GM18505 (cell line): ENCODE data around the gene TUBB1.
"Not testable (repeated sequence)": the region's sequence is repeated elsewhere in the genome, so short reads cannot be mapped to it uniquely, and the experiment has no call there.

Experiments used
- ATAC-seq: cut with Tn5 transposase; IDR thresholded peaks from one replicate; pipeline ENCODE4 v1.9.1; 2021; ENCODE audit not compliant: unreplicated experiment
- POLR2A ChIP-seq: IDR thresholded peaks from 4 replicates; pipeline ENCODE4 v1.6.1; 2011; ENCODE audit warnings: borderline replicate concordance; ENCODE audit not compliant: insufficient read depth, insufficient read length; ENCODE audit errors: extremely low read depth

Gene TUBB1

DNA sequence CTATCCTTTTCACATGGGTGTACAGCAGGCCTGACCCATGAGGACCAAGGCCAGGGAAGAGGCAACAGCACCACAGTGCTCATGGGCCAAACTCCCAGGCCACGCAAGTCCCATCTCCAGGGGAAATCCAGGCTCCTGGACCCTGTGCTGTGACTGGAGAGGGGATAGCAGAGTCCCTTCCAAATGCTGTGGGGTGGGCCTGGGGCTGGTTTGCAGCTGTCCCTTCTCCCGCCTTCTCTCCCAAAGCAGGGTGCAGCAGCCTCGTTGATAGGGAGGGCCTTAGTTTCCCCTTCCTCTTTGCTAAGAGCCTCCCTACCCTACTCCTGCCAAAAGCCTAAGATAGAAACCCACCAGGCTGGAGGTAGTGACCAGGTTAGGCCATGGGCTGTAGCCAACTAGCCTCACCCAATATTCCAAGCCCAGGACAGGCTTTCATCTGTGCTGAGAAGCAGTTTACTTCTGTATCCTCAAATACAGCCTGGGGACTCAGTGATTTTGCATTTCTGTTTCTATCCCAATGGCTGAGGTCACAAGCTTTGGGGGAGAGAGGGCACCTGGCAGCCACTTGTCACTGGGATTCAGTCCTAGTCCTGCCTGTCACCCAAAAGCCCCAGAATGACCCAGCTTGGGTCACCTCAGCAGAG, 13.6 kb upstream of the TUBB1 start:
- TF ChIP-seq POLR2A: no peak
- no peak for ATAC-seq

DNA sequence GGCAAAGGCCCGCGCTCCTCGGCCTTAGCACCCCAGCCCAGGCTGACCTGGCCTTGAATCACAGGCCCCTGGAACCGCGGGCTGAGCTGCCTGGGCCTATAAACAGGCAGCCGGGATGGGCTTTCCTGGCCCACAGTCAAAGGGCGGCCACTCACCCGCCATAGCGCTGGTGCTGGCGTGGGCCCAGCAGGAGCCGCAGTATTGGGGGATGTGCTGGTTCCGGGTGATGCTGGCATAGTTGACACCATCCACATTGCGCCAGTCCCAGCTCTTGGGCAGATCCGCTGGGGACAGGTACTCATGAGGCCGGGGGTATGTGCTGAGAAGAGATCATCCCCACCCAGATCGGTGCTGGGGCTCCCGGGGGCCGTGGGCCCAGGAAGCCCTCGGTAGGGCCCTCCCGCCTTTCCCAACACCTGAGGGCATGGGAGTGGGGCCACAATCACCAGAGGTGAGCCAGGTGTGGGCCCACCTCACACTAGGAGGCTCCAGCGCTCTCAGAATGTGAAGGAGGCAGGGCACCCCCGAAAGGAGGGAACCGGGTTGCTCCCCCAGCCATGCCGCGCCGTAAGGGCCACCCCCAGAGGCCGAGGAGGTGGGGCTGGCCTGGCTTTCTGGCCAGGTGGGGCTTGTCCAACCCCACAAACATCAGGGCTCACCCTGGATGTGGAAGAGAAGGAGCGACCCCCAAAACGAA, 12.9 kb upstream of the TUBB1 start:
- ATAC-seq: no peak

DNA sequence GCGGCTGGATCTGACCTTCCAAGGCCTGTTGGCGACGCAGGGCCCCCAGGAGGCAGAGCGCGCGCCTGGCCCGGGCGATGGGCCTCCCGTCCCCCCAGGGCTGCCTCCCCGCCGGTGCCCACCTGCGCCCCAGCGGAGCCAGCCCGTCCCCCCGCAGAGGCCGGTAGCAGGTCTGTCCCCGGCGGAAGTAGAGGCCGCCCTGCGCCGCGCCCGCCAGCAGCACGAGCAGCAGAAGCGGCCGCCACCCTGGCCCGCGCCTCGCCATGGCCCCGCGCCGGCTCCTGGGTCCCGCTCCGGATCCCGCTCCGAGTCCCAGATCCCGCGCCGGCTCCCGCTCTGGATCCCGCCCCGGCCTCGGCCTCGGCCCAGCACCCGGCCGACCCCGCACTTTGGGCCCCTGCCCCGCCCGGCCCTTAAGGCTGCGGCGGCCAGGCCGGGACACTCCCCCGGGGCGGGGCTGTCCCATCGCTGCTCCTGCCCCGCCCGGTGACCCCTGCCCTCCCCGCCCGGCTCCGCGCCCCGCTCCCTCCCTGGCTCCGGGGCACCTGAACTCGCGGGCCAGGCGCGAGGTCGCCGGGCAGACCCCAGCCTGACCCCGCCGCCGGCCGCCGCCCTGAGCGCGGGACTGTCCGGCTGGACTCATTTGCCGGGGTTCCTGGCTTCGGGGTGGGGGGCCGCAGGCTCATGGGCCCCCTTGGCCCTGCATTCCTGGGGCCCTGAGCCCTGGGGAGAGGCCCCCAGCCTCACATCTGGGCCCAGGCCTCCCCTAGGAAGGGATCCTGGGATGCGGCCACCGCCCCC, 12.2 kb upstream of the TUBB1 start, which contains the start of gene CTSZ:
Gene CTSZ (minus strand): TSS at position 391 of the 801 bp plus-strand sequence. CDS start 126 bp downstream, at position 265.
- peak; percentile 89 for TF ChIP-seq POLR2A
- peak; percentile 28 for ATAC-seq

More for the DNA sequence above, 12.9 kb upstream of the TUBB1 start:
- TF ChIP-seq POLR2A: no peak

DNA sequence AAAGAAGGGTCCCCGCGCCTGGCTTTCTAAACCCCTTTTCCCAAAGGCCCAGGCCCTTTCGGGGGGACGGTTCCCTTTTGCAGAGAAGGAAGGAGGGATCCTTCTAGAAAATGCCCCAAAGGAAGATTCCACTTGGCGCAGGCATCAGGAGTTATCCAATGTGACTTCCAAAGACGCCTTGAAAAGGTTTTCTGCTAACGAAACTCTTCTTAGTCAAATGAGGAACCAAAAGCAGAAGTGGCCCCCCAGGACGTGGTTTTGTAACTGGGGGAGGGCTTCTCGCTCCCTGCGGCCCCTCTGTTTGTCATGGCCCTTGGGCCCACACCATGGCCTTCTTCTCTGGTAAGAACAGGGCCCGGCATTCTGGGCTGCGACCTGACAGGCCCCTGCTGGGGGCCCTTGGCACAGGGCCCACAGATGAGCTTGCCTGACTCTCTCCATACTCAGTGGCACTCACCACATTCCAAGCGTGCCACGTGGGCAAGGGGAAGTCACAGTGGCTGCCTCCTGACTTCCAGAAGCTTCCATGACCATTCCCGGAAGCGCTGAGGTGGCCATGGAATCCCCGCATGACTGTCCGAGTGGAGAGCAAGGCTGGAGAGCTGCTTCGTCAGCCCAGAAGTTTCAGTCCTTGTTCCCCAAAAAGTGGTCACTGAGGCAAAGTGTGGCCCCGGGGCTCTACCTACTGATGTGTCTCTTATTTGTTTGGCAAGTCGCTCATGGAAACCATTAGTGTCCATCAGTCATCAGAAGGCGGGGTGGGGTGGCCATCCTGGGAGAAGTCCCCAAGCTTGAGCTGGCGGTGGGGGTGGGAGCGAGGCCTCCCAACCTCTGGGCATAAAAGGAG, 11.3 kb upstream of the TUBB1 start:
- peak; percentile 29 for ATAC-seq
- TF ChIP-seq POLR2A: peak; percentile 58

DNA sequence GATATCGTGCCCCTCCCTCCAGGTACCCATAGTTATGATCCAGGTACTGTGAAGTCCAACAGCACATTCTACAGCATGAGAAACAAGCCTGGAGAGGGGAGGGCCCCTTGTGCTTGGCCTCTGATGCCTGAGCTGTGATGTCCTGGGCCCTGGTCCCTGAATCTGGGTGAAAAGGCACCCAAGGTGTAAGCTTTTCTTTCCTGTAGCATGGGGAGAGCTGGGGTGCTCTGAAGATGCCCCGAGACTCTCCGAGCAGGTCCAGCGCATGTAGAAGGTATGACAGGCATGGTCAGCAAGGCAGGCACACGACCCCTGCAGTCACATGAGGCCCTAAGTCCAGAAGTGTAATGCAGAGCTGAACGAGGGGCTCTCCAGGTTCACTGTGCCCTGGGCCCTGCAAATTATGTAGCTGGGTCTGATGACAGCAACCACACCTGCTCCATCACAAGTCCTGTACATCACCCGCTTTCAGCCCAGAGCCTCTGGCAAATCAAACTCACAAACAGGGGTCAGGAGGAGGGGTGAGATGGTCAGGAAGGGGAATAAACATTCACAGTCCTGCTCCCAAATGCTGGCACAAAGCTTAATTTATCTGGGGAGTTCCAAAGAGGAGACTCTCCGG, 10.4 kb upstream of the TUBB1 start:
- no peak for ATAC-seq
- no peak for TF ChIP-seq POLR2A

DNA sequence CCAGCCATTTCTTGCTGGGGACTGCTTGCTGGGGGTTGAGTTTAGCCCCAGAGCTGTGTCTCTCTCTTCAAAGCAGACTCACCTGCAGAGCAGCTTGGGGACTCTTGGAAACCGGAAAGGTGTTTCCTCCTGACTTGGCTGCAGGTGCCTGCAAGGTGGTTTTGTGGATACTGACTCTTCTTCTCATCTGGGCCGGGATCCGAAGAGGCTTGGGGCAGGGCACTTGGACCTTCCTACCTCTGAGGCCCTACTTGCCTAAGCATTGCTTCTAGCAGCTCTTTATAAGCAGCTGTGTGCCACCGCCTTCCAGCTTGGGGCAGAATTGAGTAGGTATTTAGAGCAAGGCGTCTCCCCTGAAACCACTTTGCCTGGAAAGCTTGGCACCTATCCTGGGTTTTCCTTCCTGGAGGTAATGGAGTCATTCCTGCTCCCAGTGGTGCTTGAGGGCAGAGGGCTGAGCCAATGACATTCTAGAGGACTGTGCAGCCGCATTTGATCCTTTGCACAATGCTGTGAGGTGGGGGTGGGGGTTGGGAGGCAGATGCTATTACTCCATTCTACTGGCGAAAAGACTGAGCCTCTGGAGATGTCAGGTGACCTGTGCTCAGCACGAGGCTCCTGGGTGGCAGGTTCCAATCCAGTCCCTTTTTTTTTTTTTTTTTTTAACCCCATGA, 8.8 kb upstream of the TUBB1 start:
- no peak for ATAC-seq
- no peak for TF ChIP-seq POLR2A

DNA sequence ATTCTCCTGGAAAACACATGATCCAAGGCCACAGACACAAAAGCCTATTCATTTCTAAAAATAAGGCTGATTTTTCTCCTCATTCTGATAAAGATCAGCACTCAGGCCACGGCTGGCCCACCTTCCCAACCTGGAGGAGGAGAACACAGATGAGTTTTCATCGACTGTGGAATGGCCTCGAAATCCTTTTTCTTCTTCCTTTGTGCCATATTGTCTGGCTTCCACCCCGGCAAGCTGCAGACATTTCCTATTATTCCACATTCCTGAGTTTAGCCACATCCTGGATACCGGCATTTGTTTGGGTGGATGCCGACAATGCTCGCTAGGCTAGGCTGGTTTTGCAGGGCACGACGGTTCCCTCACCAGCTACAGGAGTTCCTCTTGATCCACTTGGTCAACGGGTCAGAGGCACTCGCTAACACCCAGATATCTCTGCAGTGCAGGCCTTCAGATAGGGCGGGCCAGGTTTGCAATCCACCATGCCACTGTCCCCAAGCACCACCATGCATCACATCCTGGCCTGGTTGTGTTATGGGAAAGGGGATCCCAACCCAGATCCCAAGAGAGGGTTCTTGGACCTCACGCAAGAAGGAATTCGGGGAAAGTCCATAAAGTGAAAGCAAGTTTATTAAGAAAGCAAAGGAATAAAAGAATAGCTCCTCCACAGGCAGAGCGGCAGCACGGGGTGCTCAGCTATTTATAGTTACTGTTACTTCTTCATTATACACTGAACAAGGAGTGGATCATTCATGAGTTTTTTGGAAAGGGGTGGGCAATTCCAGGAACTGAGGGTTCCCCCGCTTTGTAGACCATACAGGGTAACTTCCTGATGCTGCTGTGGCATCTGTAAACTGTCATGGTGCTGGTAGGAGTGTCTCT, 8.0 kb upstream of the TUBB1 start:
- no peak for TF ChIP-seq POLR2A
- ATAC-seq: no peak

DNA sequence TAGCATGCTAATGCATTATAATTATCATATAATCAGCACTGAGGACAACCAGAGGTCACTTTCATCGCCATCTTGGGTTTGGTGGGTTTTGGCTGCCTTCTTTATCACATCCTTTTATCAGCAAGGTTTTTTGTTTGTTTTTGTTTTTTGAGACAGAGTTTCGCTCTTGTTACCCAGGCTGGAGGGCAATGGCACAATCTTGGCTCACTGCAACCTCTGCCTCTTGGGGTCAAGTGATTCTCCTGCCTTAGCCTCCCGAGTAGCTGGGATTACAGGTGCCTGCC, 7.4 kb upstream of the TUBB1 start:
- ATAC-seq: not testable (repeated sequence)

DNA sequence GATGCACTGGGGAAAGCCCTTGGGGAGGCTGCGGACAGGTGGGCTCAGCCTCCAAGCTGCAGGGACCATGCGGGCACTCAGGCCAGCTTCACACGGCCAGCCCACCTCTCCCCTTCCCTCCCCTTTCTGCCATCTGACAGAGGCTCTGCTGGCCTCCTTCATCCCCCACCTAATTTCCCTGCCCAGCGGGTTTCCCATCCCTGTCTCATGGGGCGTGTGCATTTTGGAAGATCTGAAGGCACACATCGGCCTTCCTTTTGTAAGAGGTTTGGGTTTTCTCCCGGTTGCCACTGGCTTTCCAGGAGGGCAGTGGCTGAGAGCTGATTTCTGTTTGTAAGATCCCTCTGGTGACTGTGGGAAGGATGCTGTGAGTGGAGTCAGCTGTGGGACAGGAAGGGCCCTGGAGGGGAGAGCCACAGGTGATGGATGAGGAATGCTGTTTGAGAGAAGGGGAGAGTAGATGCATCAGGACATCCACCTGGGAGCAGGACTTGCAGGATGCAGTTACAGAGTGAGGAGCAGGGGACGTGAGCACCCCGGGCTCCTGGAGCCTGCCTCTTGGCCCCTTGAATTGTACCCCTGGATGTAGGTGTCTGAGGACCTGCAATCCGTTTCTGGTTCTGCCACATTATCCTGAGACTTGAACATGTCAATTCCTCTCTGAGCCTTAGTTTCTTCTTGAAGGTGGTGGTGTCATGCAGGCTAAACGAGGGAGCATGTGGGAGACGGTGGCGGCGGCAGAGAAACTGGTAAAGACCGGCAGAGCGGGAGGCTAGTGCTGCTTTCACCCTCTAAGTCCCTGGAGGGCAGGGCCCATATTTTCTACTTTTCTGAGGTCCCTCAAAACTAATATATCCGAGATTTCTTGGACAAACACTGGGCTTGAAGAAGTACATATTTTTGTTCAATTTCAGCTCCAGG, 5.9 kb upstream of the TUBB1 start:
- no peak for ATAC-seq
- TF ChIP-seq POLR2A: no peak

DNA sequence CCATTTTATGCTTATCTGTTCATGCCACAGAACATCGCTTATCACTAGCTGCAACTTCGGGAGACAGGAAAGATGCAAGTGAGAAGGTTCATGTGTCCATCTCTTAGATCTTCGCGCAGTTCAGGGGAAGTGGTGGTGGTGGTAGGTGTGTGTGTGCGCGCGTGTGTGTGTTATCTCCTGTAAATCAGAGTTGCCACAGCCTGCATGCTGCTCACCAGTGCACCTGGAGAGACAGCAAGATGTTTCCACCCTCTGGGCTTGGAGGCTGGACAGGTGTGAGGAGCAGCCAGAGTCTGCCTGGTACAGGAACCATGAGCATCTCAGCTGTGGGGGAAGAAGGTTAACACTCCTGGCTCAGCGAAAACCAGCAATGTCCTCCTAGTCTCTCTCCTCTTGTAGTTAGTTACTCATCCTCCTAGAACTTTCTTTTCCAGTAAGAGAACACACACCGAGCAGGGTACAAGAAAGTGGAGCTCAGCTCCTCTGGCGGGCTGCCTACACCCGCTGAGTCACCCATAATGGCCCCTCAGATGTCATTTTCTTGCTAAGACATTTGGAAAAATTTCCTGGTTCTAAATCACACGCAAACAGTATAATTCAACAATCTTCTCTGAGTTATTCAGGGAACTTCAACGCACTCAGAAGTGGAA, 5.1 kb upstream of the TUBB1 start:
- no peak for ATAC-seq

DNA sequence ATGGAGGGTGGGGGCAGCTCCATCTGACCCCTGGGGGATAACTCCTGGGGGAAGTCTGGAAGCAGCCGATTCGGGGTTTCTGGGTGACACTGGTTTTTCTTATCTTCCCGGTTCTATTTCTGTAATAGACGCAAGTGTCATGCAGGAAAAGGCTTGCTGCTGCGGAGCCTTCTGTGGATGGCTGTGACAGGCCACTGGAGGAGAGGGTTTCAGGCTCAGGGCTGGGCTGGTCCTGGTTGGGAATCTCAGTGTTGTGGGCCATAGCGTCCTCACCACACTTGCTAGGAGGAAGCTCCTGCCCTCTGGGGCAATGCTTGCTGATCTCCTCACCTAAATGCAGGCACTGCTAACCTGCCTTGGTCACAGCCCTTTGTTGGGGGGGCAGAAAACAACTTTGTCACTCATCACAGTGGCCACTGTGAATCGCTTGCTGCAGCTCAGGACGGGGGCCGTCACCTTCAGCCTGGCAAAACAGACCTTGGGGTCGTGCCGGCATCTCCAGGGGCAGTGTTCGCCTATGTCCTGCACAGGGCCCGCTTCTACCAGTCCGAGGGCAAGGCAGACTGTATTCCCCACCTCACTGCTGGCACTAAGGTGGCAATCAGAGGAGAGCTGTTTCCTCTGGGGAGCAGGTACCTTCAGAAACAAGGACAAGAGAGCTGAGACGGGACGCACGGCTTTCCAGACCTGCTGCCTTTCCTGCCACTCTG, 4.4 kb upstream of the TUBB1 start:
- no peak for ATAC-seq
- TF ChIP-seq POLR2A: no peak

More for the DNA sequence above, 5.1 kb upstream of the TUBB1 start:
- TF ChIP-seq POLR2A: no peak
